Esophagus muscularis mucosa (tissue), 4 donors: ENCODE measurements around the gene PKMYT1. TPM values are rescaled to one million over a fixed set of nuclear protein-coding genes. Genes with fewer than 3 reads are reported as not detected.

Experiments
- DNase-seq: peaks from one replicate; pipeline ENCODE4 v3.0.0-alpha.2; 2017; ENCODE audit errors: extremely low spot score
- H3K27ac ChIP-seq, 4 donors: fragments of 200-600 bp; sonication (generic); replicated peaks in 1 of 4; 1 replicate in 3 of 4; 2 replicates in 1 of 4; pipeline ENCODE4 v1.5.1; 2016 to 2019; ENCODE audit warnings: mild to moderate bottlenecking in 1 of 4
- H3K27me3 ChIP-seq, 4 donors: fragments of 200-600 bp; sonication (generic); one replicate each; pipeline versions ENCODE4 v1.5.1 to v1.6.0; 2016 to 2019
- H3K36me3 ChIP-seq, 4 donors: fragments of 200-600 bp; sonication (generic); one replicate each; pipeline ENCODE4 v1.5.1; 2016 to 2019
- H3K4me1 ChIP-seq, 4 donors: fragments of 200-600 bp; sonication (generic); one replicate each; pipeline ENCODE4 v1.5.1; 2016 to 2019
- H3K4me3 ChIP-seq, 4 donors: fragments of 200-600 bp; sonication (generic); 1 replicate in 2 of 4; 2 replicates in 2 of 4; pipeline ENCODE4 v1.5.1; 2016 to 2019; ENCODE audit warnings: mild to moderate bottlenecking in 4 of 4, moderate library complexity in 1 of 4
- H3K9me3 ChIP-seq, 4 donors: fragments of 200-600 bp; sonication (generic); 1 replicate in 3 of 4; 2 replicates in 1 of 4; pipeline ENCODE4 v1.5.1; 2016 to 2019
- EP300 ChIP-seq: sonication (generic); formaldehyde crosslinking; IDR thresholded peaks from one replicate; pipeline ENCODE4 v1.6.1; 2017; ENCODE audit warnings: antibody characterized with exemption
- POLR2A ChIP-seq: fragments of 450-650 bp; IDR thresholded peaks from one replicate; pipeline ENCODE4 v1.6.1; 2017; ENCODE audit warnings: antibody characterized with exemption, moderate library complexity, mild to moderate bottlenecking, low read depth
- POLR2AphosphoS5 ChIP-seq, 2 donors: sonication (generic); formaldehyde crosslinking; IDR thresholded peaks; one replicate each; pipeline ENCODE4 v1.6.1; 2017; ENCODE audit warnings: antibody characterized with exemption in 2 of 2
- WGBS: methylation state at CpG from one replicate; pipeline ENCODE4 v1.1.5; 2018; 5-methylcytosine and 5-hydroxymethylcytosine counted together
- intact Hi-C: fragments of 100-400 bp; cut with DNase I; formaldehyde crosslinking; loops from one replicate; pipeline ENCODE4 v1.15.1; 2023
- total RNA-seq, 4 donors: library from RNA; depleted of rRNA; stranded (reverse); fragments of >200 nt; gene quantifications; one replicate each; pipeline versions ENCODE4 v1.1.0 to v1.2.1, GENCODE V29; 2016
- TF ChIP-seq, protein P1 (sequence below), 3 experiments: fragments of 200-600 bp in 2 of 3; fragments of 450-650 bp in 1 of 3; sonication (generic) in 2 of 3; IDR thresholded peaks; one replicate each; pipeline ENCODE4 v1.5.1; 2017 to 2019; ENCODE audit warnings: antibody characterized with exemption in 3 of 3, mild to moderate bottlenecking in 2 of 3, moderate library complexity in 1 of 3

PKMYT1 gene
- total RNA-seq, 4 donors from 2014 or later, result 0.57 to 2.5 TPM; not detected in 2

DNA sequence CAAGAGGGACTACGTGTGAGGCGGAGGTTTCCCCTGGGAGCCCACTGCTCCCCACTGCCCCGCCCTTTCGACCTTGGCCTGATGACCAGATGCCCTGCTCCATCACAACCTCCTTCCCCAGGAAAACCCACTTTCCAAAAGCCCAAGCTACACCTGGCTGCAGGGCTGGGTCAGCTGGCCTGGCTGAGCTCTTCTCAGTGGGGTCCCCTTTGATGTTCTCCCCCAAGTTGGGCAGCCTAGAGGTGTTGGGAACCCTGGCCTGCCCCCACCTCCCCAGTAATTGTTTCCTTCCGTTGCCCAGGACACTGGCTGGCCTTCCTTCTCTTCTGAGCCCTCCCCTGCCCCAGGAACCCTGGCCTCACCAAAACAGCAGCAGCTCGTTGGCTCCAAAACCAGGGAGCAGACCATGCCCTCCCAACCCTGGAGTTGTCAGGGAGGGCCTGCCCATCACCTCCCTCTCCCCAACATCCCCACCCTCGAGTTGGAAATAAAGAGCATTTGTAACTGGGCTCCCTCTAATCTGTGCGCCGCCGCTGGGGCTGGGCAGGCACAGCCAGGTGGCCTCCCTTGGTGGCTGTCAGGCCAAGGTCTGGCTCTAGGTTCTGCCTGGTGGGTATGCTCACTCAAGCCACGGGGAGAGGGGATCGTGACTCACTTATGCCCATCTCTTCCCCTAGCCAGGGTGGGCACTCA lies 33.9 kb upstream of the PKMYT1 start:
- Histone ChIP-seq H3K27me3 (peaks cover 0 to 85% (median 36%) of the 10 kb centered on the region in 4 donors), H3K27ac (no peak overlapping the region), H3K4me1 (peaks cover 4 to 10% (median 9%) of the 10 kb centered on the region in 4 donors), H3K4me3 (no peak overlapping the region), H3K36me3 (no peaks in the 10 kb centered on the region), H3K9me3 (no peaks in the 10 kb centered on the region)
- TF ChIP-seq POLR2AphosphoS5 (IDR thresholded peaks at IDR 0.05) (no peak), EP300 (no peak), POLR2A (no peak)
- TF ChIP-seq, protein P1, sequence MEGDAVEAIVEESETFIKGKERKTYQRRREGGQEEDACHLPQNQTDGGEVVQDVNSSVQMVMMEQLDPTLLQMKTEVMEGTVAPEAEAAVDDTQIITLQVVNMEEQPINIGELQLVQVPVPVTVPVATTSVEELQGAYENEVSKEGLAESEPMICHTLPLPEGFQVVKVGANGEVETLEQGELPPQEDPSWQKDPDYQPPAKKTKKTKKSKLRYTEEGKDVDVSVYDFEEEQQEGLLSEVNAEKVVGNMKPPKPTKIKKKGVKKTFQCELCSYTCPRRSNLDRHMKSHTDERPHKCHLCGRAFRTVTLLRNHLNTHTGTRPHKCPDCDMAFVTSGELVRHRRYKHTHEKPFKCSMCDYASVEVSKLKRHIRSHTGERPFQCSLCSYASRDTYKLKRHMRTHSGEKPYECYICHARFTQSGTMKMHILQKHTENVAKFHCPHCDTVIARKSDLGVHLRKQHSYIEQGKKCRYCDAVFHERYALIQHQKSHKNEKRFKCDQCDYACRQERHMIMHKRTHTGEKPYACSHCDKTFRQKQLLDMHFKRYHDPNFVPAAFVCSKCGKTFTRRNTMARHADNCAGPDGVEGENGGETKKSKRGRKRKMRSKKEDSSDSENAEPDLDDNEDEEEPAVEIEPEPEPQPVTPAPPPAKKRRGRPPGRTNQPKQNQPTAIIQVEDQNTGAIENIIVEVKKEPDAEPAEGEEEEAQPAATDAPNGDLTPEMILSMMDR (IDR thresholded peaks at IDR 0.05), result no peak
- WGBS, result 57% methylated on average over 6 of the region's 12 CpGs
- DNase-seq, result no peak
- intact Hi-C loops, result no loop called here

DNA sequence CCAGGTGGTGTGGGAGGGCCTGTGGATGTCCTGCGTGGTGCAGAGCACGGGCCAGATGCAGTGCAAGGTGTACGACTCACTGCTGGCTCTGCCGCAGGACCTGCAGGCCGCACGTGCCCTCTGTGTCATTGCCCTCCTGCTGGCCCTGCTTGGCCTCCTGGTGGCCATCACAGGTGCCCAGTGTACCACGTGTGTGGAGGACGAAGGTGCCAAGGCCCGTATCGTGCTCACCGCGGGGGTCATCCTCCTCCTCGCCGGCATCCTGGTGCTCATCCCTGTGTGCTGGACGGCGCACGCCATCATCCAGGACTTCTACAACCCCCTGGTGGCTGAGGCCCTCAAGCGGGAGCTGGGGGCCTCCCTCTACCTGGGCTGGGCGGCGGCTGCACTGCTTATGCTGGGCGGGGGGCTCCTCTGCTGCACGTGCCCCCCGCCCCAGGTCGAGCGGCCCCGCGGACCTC lies 33.3 kb upstream of the PKMYT1 start:
- Histone ChIP-seq H3K4me3 (no peak overlapping the region), H3K4me1 (peaks cover 4 to 10% (median 9%) of the 10 kb centered on the region in 4 donors), H3K27ac (no peak overlapping the region), H3K36me3 (no peaks in the 10 kb centered on the region), H3K9me3 (no peaks in the 10 kb centered on the region), H3K27me3 (peaks cover 0 to 85% (median 35%) of the 10 kb centered on the region in 4 donors)
- 54% methylated on average over 13 of the region's 27 CpGs for WGBS
- TF ChIP-seq POLR2AphosphoS5 (IDR thresholded peaks at IDR 0.05) (no peak), POLR2A (no peak), EP300 (no peak)
- TF ChIP-seq, protein P1 (IDR thresholded peaks at IDR 0.05), result no peak
- no peak for DNase-seq
- intact Hi-C loops, result no loop called here

DNA sequence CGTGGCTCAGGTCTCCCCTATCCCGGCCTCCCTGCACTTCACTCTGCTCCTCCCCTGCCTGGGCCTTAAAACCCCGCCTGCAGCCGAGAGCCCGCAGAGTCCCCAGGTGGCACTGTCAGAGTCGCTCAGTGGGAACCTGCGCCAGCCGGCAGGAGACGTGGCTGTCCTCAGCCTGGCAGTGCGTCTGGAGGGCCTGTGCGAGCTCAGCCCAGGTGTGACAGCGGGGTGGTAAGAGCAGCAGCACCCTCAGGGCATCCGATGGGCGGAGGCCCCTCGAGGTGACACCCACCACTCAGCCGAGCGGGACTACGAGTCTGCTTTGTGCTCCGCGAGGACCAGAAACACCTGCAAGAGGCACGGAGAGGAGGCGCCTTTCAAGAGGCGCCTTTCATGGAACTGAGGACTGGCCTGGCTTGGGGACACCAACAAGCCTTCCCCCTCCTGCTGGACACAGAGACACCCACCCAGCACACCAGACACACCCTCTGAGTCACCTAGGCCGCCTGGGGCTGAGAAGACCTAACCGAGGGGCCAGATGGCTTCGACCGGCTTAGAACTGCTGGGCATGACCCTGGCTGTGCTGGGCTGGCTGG lies 32.7 kb upstream of the PKMYT1 start, which contains the start of gene CLDN9:
Gene CLDN9, plus strand, starts transcription at position 96 of the 593 bp plus-strand sequence. Its CDS starts 440 bp downstream, at position 536.
- no peak for DNase-seq
- Histone ChIP-seq H3K4me3 (no peak within 1 kb of the TSS), H3K27me3 (peaks cover 0 to 85% (median 31%) of the 10 kb centered on the region in 4 donors), H3K9me3 (no peaks in the 10 kb centered on the region), H3K27ac (no peak within 1 kb of the TSS), H3K36me3 (no peaks in the 10 kb centered on the region), H3K4me1 (peaks cover 1 to 7% (median 4%) of the 10 kb centered on the region in 4 donors)
- intact Hi-C loops, result no loop called here
- 57% methylated on average over 18 of the region's 27 CpGs for WGBS
- TF ChIP-seq EP300 (no peak), POLR2AphosphoS5 (IDR thresholded peaks at IDR 0.05) (no peak), POLR2A (no peak)
- TF ChIP-seq, protein P1 (IDR thresholded peaks at IDR 0.05), result no peak

DNA sequence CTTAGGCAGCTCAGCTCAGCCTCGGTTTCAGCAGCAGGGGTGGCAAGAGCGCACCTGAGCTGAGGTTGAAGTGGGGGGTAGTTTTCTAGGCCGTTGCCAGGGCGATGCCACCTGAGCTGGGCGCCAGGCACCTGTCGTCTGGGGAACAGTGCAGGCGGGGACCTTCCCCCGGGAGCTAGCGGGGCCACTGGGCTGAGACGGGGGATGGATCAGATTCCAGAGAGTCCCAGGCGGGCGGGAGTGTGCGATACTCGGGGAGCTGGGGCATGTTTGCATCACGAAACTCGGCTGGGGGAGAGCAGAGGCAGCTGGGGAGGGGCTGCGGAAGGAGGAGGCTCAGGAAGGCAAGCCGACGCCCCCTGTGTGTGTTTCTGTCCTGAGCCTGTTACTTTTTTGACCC lies 32.0 kb upstream of the PKMYT1 start:
- TF ChIP-seq POLR2A (no peak), EP300 (no peak), POLR2AphosphoS5 (IDR thresholded peaks at IDR 0.05) (no peak)
- TF ChIP-seq, protein P1 (IDR thresholded peaks at IDR 0.05), result no peak
- no peak overlapping the region for H3K4me3 ChIP-seq
- DNase-seq, result no peak
- no peak overlapping the region for H3K27ac ChIP-seq
- WGBS, result 23% methylated on average over 13 of the region's 19 CpGs
- H3K4me1 ChIP-seq, result peaks cover 0 to 4% (median 0%) of the 10 kb centered on the region in 4 donors
- no peaks in the 10 kb centered on the region for H3K9me3 ChIP-seq
- peaks cover 0 to 85% (median 24%) of the 10 kb centered on the region in 4 donors for H3K27me3 ChIP-seq
- no peaks in the 10 kb centered on the region for H3K36me3 ChIP-seq
- intact Hi-C loops, result no loop called here
